HG02973 (cell line): ENCODE results near the gene LRCOL1.

ENCODE experiments used
- ATAC-seq: cut with Tn5 transposase; IDR thresholded peaks from one replicate; pipeline ENCODE4 v1.9.1; 2021; ENCODE audit warnings: moderate library complexity; ENCODE audit not compliant: unreplicated experiment

The LRCOL1 gene

GRCh38 chr12:132569856-132570480 lies 40.4 kb downstream of the LRCOL1 start:
- no peak for ATAC-seq

GRCh38 chr12:132568826-132569480 lies 41.4 kb downstream of the LRCOL1 start:
- no peak for ATAC-seq

- no peak for ATAC-seq
Observed at GRCh38 chr12:132568301-132568700, 42.1 kb downstream of the LRCOL1 start.

- ATAC-seq: no peak
Observed at GRCh38 chr12:132566516-132567131, 43.8 kb downstream of the LRCOL1 start.

GRCh38 chr12:132565365-132565764 lies 45.0 kb downstream of the LRCOL1 start:
- ATAC-seq: no peak

- no peak for ATAC-seq
Observed at GRCh38 chr12:132563911-132564310, 46.5 kb downstream of the LRCOL1 start.

GRCh38 chr12:132562489-132563021 lies 47.8 kb downstream of the LRCOL1 start:
- no peak for ATAC-seq

- ATAC-seq: no peak
Observed at GRCh38 chr12:132561427-132562156, 48.8 kb downstream of the LRCOL1 start.

- ATAC-seq: no peak
Observed at GRCh38 chr12:132560614-132561426, 49.6 kb downstream of the LRCOL1 start.

- ATAC-seq: no peak
Observed at GRCh38 chr12:132560364-132560613, 50.1 kb downstream of the LRCOL1 start.

GRCh38 chr12:132559652-132560363 lies 50.6 kb downstream of the LRCOL1 start:
- ATAC-seq: no peak

- ATAC-seq: no peak
Observed at GRCh38 chr12:132558861-132559623, 51.3 kb downstream of the LRCOL1 start.

GRCh38 chr12:132558042-132558856 lies 52.1 kb downstream of the LRCOL1 start:
- no peak for ATAC-seq

GRCh38 chr12:132557291-132558015 lies 52.9 kb downstream of the LRCOL1 start:
- no peak for ATAC-seq

GRCh38 chr12:132556801-132557200 lies 53.6 kb downstream of the LRCOL1 start:
- no peak for ATAC-seq

GRCh38 chr12:132556216-132556615 lies 54.2 kb downstream of the LRCOL1 start:
- no peak for ATAC-seq

GRCh38 chr12:132555686-132556085 lies 54.7 kb downstream of the LRCOL1 start:
- ATAC-seq: no peak
